GM23338 (cell line): Measurements from ENCODE around the gene TAS2R8. TPM values are rescaled to one million over a fixed set of nuclear protein-coding genes. Genes with fewer than 3 reads are reported as not detected.
A peak's percentile ranks its signal among the peaks of the same experiment; 100 is the strongest.

ENCODE experiments used
- ATAC-seq: fragments of 200-7000 bp; cut with Tn5 transposase; 3 replicates; pipeline ENCODE4 v1.9.1; 2020
- DNase-seq: peaks from one replicate; pipeline ENCODE4 v3.0.0-alpha.2; 2015; ENCODE audit warnings: low spot score
- H2AFZ ChIP-seq: fragments of 200-600 bp; sonication (generic); 2 replicates; pipeline ENCODE4 v1.8.0; 2016; ENCODE audit warnings: antibody characterized with exemption, mild to moderate bottlenecking, moderate library complexity
- H3F3A ChIP-seq: fragments of 200-600 bp; sonication (generic); replicated peaks from 2 replicates; pipeline ENCODE4 v1.8.0; 2017; ENCODE audit warnings: antibody characterized with exemption, mixed run types, low read depth
- H3K27ac ChIP-seq: fragments of 200-600 bp; sonication (generic); 2 replicates; pipeline ENCODE4 v1.6.1; 2016; ENCODE audit warnings: low read depth
- H3K27me3 ChIP-seq: fragments of 200-600 bp; sonication (generic); 2 replicates; pipeline ENCODE4 v1.8.0; 2016; ENCODE audit warnings: mild to moderate bottlenecking, mixed run types, moderate library complexity; ENCODE audit not compliant: insufficient read depth
- H3K36me3 ChIP-seq: fragments of 200-600 bp; sonication (generic); 2 replicates; pipeline ENCODE4 v1.8.0; 2016; ENCODE audit warnings: mild to moderate bottlenecking; ENCODE audit not compliant: insufficient read depth
- H3K4me1 ChIP-seq: fragments of 200-600 bp; sonication (generic); 2 replicates; pipeline ENCODE4 v1.8.0; 2016; ENCODE audit warnings: mild to moderate bottlenecking, moderate library complexity; ENCODE audit not compliant: insufficient read depth
- H3K4me2 ChIP-seq: fragments of 200-600 bp; sonication (generic); 2 replicates; pipeline ENCODE4 v1.7.1; 2017; ENCODE audit warnings: mixed run types
- H3K4me3 ChIP-seq: fragments of 200-600 bp; sonication (generic); 2 replicates; pipeline ENCODE4 v1.6.1; 2016; ENCODE audit warnings: mixed run types
- H3K79me2 ChIP-seq: fragments of 200-600 bp; sonication (generic); replicated peaks from 2 replicates; pipeline ENCODE4 v1.8.0; 2017; ENCODE audit warnings: mild to moderate bottlenecking; ENCODE audit not compliant: insufficient read depth
- H3K9me2 ChIP-seq: fragments of 200-600 bp; sonication (generic); 2 replicates; pipeline ENCODE4 v1.8.0; 2017; ENCODE audit not compliant: insufficient read depth
- H4K20me1 ChIP-seq: fragments of 200-600 bp; sonication (generic); replicated peaks from 2 replicates; pipeline ENCODE4 v1.8.0; 2017; ENCODE audit warnings: mild to moderate bottlenecking; ENCODE audit not compliant: insufficient read depth
- H3K27ac Mint-ChIP-seq: 2 replicates; pipeline ENCODE4 v1.8.0; 2020; ENCODE audit warnings: inconsistent platforms, mild to moderate bottlenecking, moderate library complexity, mixed read lengths
- H3K27me3 Mint-ChIP-seq: 3 replicates; pipeline ENCODE4 v1.8.0; 2022; ENCODE audit warnings: low read depth, mild to moderate bottlenecking, moderate library complexity, mixed read lengths, inconsistent platforms; ENCODE audit not compliant: insufficient read depth, poor library complexity
- H3K36me3 Mint-ChIP-seq: 3 replicates; pipeline ENCODE4 v1.8.0; 2021; ENCODE audit warnings: low read depth, mild to moderate bottlenecking, inconsistent platforms, moderate library complexity, mixed read lengths
- H3K4me1 Mint-ChIP-seq: 3 replicates; pipeline ENCODE4 v1.8.0; 2020; ENCODE audit warnings: mild to moderate bottlenecking, inconsistent platforms, mixed read lengths
- H3K4me3 Mint-ChIP-seq: 3 replicates; pipeline ENCODE4 v1.8.0; 2021; ENCODE audit warnings: moderate library complexity, mild to moderate bottlenecking, inconsistent platforms, mixed read lengths
- H3K9me3 Mint-ChIP-seq: 3 replicates; pipeline ENCODE4 v1.8.0; 2020; ENCODE audit warnings: moderate library complexity, mild to moderate bottlenecking, inconsistent platforms, mixed read lengths
- CREB1 ChIP-seq: fragments of 250-450 bp; sonication (Bioruptor Pico); IDR thresholded peaks from 2 replicates; pipeline ENCODE4 v1.5.0; 2020; ENCODE audit warnings: low read depth, mild to moderate bottlenecking, moderate library complexity
- EZH2phosphoT487 ChIP-seq: fragments of 200-600 bp; sonication (generic); IDR thresholded peaks from one replicate; pipeline ENCODE4 v1.8.1; 2018; ENCODE audit warnings: antibody characterized with exemption; ENCODE audit not compliant: unreplicated experiment
- JUNB ChIP-seq: IDR thresholded peaks from one replicate; pipeline ENCODE4 v1.6.1; 2016; ENCODE audit warnings: antibody characterized with exemption; ENCODE audit not compliant: unreplicated experiment
- NANOG ChIP-seq: IDR thresholded peaks from 2 replicates; pipeline ENCODE4 v1.6.1; 2016; ENCODE audit warnings: antibody characterized with exemption, borderline replicate concordance
- POLR2AphosphoS5 ChIP-seq: IDR thresholded peaks from 2 replicates; pipeline ENCODE4 v1.6.1; 2016; ENCODE audit warnings: antibody characterized with exemption, low read depth
- STAT1 ChIP-seq: IDR thresholded peaks from one replicate; pipeline ENCODE4 v1.6.1; 2016; ENCODE audit warnings: antibody characterized with exemption; ENCODE audit not compliant: unreplicated experiment
- ZNF114 ChIP-seq: fragments of 250-450 bp; sonication (Bioruptor Pico); IDR thresholded peaks from 2 replicates; pipeline ENCODE4 v1.5.0; 2020; ENCODE audit warnings: mild to moderate bottlenecking, moderate library complexity
- polyA plus RNA-seq: library from polyadenylated mRNA; unstranded; fragments of >200 nt; fragmentation: Nextera tagmentation; extraction: Ambion mirVana; gene quantifications from 2 replicates; pipeline ENCODE4 v1.2.1, GENCODE V29; 2016
- total RNA-seq: library from RNA; depleted of rRNA; stranded (reverse); fragments of >200 nt; shearing (Covaris generic); gene quantifications from 2 replicates; pipeline ENCODE4 v1.2.3, GENCODE V29; 2014
- TF ChIP-seq, protein P1 (sequence below): IDR thresholded peaks from one replicate; pipeline ENCODE4 v1.6.1; 2018; ENCODE audit warnings: antibody characterized with exemption; ENCODE audit not compliant: unreplicated experiment
- TF ChIP-seq, protein P2 (sequence below), 2 experiments: fragments of 200-600 bp in 1 of 2; sonication (generic) in 1 of 2; conservative IDR thresholded peaks; 2 replicates each; pipeline versions ENCODE4 v1.5.1 to v1.6.1; 2016 to 2017; ENCODE audit warnings: antibody characterized with exemption in 2 of 2, low read depth in 2 of 2, mild to moderate bottlenecking in 2 of 2, moderate library complexity in 1 of 2

TAS2R8 gene
- total and polyA plus RNA-seq, 2 experiments from 2014 or later = not detected

DNA sequence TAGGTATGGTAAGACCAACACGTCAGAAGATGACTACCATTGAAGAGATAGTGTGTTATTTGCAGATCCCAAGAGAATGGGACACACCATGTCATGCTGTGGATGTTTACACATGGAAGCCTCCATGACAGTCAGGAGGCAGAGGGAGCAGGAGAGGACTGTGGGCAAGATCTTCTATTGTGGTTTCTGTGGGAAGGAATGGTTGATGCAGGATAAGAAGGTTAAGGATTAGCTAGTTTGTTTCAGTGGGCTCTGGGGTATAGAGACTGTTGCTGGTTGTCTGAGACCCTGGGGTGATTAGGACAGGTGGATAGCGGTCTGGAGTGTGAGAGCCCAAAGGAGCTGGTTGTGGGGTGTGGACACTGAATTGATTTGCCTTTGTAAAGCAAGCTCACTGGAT is 28.0 kb downstream of the TAS2R8 start (continued):
- TF ChIP-seq, protein P1, sequence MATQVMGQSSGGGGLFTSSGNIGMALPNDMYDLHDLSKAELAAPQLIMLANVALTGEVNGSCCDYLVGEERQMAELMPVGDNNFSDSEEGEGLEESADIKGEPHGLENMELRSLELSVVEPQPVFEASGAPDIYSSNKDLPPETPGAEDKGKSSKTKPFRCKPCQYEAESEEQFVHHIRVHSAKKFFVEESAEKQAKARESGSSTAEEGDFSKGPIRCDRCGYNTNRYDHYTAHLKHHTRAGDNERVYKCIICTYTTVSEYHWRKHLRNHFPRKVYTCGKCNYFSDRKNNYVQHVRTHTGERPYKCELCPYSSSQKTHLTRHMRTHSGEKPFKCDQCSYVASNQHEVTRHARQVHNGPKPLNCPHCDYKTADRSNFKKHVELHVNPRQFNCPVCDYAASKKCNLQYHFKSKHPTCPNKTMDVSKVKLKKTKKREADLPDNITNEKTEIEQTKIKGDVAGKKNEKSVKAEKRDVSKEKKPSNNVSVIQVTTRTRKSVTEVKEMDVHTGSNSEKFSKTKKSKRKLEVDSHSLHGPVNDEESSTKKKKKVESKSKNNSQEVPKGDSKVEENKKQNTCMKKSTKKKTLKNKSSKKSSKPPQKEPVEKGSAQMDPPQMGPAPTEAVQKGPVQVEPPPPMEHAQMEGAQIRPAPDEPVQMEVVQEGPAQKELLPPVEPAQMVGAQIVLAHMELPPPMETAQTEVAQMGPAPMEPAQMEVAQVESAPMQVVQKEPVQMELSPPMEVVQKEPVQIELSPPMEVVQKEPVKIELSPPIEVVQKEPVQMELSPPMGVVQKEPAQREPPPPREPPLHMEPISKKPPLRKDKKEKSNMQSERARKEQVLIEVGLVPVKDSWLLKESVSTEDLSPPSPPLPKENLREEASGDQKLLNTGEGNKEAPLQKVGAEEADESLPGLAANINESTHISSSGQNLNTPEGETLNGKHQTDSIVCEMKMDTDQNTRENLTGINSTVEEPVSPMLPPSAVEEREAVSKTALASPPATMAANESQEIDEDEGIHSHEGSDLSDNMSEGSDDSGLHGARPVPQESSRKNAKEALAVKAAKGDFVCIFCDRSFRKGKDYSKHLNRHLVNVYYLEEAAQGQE = no peak
- TF ChIP-seq ZNF114 (CRISPR knock-in tag) (no peak), CREB1 (CRISPR knock-in tag) (no peak), POLR2AphosphoS5 (no peak), NANOG (no peak), STAT1 (no peak)

DNA sequence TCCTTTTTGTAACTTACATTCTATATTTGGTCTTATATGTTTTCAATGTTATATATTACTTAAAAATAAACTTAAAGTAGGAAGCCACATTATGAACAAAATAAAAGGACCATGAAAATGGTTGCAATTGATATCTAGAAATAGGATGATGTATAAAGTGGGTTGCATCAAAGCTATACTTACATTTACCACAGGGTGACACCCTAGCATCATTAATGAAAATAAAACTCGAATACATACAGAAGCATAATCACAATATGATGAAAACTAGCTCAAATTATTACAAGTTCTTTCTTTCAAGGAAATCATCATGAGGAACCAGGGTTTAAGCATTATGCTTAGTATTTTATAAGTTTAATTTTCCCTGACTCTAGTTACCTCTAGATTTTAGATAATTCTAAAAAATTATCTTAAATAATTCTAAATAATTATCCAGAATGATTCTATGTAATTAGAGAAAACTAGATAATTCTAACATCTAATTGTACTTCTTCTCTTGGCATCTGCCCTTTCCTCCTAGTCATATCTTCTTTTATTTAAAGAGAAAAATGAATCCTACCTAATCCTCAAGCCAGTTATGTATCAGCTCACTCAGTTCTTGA is 35.9 kb downstream of the TAS2R8 start:
- no peak; the same call in 2 of the 3 replicates for ATAC-seq
- no peaks in the 10 kb centered on the region for H3K9me3 Mint-ChIP-seq
- DNase-seq = peak; percentile 41
- no peaks in the 10 kb centered on the region for H3K27me3 ChIP-seq
- H3K4me1 Mint-ChIP-seq = no peaks in the 10 kb centered on the region
- no peaks in the 10 kb centered on the region for H3K9me2 ChIP-seq
- no peaks in the 10 kb centered on the region for H3K36me3 Mint-ChIP-seq
- H4K20me1 ChIP-seq = no peaks in the 10 kb centered on the region
- H3K27ac Mint-ChIP-seq = no peak overlapping the region
- no peaks in the 10 kb centered on the region for H3F3A ChIP-seq
- no peaks in the 10 kb centered on the region for H3K4me1 ChIP-seq
- H3K4me2 ChIP-seq = no peak overlapping the region
- no peaks in the 10 kb centered on the region for H3K36me3 ChIP-seq
- TF ChIP-seq JUNB (no peak), CREB1 (CRISPR knock-in tag) (no peak), NANOG (no peak)
- TF ChIP-seq, protein P2, sequence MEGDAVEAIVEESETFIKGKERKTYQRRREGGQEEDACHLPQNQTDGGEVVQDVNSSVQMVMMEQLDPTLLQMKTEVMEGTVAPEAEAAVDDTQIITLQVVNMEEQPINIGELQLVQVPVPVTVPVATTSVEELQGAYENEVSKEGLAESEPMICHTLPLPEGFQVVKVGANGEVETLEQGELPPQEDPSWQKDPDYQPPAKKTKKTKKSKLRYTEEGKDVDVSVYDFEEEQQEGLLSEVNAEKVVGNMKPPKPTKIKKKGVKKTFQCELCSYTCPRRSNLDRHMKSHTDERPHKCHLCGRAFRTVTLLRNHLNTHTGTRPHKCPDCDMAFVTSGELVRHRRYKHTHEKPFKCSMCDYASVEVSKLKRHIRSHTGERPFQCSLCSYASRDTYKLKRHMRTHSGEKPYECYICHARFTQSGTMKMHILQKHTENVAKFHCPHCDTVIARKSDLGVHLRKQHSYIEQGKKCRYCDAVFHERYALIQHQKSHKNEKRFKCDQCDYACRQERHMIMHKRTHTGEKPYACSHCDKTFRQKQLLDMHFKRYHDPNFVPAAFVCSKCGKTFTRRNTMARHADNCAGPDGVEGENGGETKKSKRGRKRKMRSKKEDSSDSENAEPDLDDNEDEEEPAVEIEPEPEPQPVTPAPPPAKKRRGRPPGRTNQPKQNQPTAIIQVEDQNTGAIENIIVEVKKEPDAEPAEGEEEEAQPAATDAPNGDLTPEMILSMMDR (conservative IDR thresholded peaks at IDR 0.05; ENCODE audit: low read depth in 2 of 2) = peak in 1 of 2 experiments; percentile 81; a peak in 3 of 4 replicates
- no peak overlapping the region for H2AFZ ChIP-seq
- H3K27ac ChIP-seq = no peak overlapping the region
- no peaks in the 10 kb centered on the region for H3K27me3 Mint-ChIP-seq
- no peak overlapping the region for H3K4me3 Mint-ChIP-seq
- no peaks in the 10 kb centered on the region for H3K79me2 ChIP-seq
- no peak overlapping the region for H3K4me3 ChIP-seq

GRCh38 chr12:10759657-10760056 is 47.4 kb downstream of the TAS2R8 start:
- H3K4me3 Mint-ChIP-seq = no peak overlapping the region
- H3K36me3 ChIP-seq = no peaks in the 10 kb centered on the region
- DNase-seq = no peak
- H3K27me3 Mint-ChIP-seq = no peaks in the 10 kb centered on the region
- no peaks in the 10 kb centered on the region for H3K4me1 Mint-ChIP-seq
- peaks cover 27% of the 10 kb centered on the region for H3K9me3 Mint-ChIP-seq
- H3K27ac Mint-ChIP-seq = no peak overlapping the region
- no peaks in the 10 kb centered on the region for H3K4me1 ChIP-seq
- no peaks in the 10 kb centered on the region for H3F3A ChIP-seq
- no peaks in the 10 kb centered on the region for H3K9me2 ChIP-seq
- H4K20me1 ChIP-seq = no peaks in the 10 kb centered on the region
- no peak overlapping the region for H3K27ac ChIP-seq
- no peak for ATAC-seq
- H2AFZ ChIP-seq = no peak overlapping the region
- H3K36me3 Mint-ChIP-seq = peaks cover 14% of the 10 kb centered on the region
- H3K4me2 ChIP-seq = no peak overlapping the region
- H3K79me2 ChIP-seq = no peaks in the 10 kb centered on the region
- no peaks in the 10 kb centered on the region for H3K27me3 ChIP-seq
- H3K4me3 ChIP-seq = no peak overlapping the region
- no peak for TF ChIP-seq ZNF114 (CRISPR knock-in tag)
- no peak for TF ChIP-seq EZH2phosphoT487
- TF ChIP-seq, protein P1 = no peak
- no peak for TF ChIP-seq STAT1
- no peak for TF ChIP-seq POLR2AphosphoS5
- TF ChIP-seq, protein P2 (conservative IDR thresholded peaks at IDR 0.05; ENCODE audit: low read depth in 2 of 2) = no peak
